DMS53 (cell line): ENCODE data around the gene ACTR1B.
"Not testable (repeated sequence)": the region's sequence is repeated elsewhere in the genome, so short reads cannot be mapped to it uniquely, and the experiment has no call there.

Experiments
- DNase-seq: peaks from one replicate; lab custom pipeline; 2025; lab: John Stamatoyannopoulos, UW

ACTR1B gene

GRCh38 chr2:97615746-97616145, 48.1 kb downstream of the ACTR1B start:
- not testable (repeated sequence) for DNase-seq

GRCh38 chr2:97611895-97612294, 51.9 kb downstream of the ACTR1B start:
- DNase-seq, result not testable (repeated sequence)

GRCh38 chr2:97608745-97609144, 55.1 kb downstream of the ACTR1B start:
- not testable (repeated sequence) for DNase-seq
